B cell (primary cell): ENCODE measurements around the gene SCYL3.

Source experiments
- CTCF ChIP-seq: fragments of 200-600 bp; IDR thresholded peaks from one replicate; pipeline ENCODE4 v1.8.0; 2022; ENCODE audit warnings: antibody characterized with exemption, mild to moderate bottlenecking
- EZH2 ChIP-seq: IDR thresholded peaks from 2 replicates; pipeline ENCODE4 v1.6.1; 2012; ENCODE audit warnings: borderline replicate concordance, low read depth, mild to moderate bottlenecking, moderate library complexity, low read length; ENCODE audit not compliant: insufficient read depth, poor library complexity, severe bottlenecking

DNA sequence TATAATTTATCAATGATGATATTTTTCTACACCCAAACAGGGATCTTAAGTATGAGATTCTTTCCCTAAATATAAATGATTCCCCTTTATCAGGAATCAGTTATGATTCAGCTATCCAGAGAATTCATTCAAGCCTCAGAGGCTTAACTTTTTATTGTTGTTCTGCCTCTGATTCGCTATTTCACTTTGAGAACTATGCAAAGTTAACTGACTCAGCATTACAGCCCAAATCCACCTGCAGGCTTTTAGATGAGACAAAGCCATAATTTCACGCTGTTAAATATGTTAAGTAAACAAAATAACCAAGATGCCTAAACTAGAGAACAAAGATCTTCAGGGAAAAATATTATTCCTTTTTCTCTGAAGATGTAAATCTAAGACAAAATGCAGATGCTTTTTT is 8.5 kb downstream of the SCYL3 start:
- TF ChIP-seq CTCF (no peak), EZH2 (no peak)
